Neural progenitor cell (in vitro differentiated cells): ENCODE data around the gene DDX23. TPM values are rescaled to one million over a fixed set of nuclear protein-coding genes. Genes with fewer than 3 reads are reported as not detected.

Experiments
- DNase-seq: peaks from one replicate; pipeline ENCODE4 v3.0.0-alpha.2; 2016; ENCODE audit warnings: low spot score
- H2AFZ ChIP-seq: fragments of 200-600 bp; sonication (generic); replicated peaks from 2 replicates; pipeline ENCODE4 v1.6.1; 2016; ENCODE audit warnings: antibody characterized with exemption
- H3F3A ChIP-seq: fragments of 200-600 bp; sonication (generic); 2 replicates; pipeline ENCODE4 v1.6.1; 2016; ENCODE audit warnings: antibody characterized with exemption, low read depth
- H3K27ac ChIP-seq: fragments of 200-600 bp; sonication (generic); 2 replicates; pipeline ENCODE4 v1.5.1; 2016; ENCODE audit warnings: mild to moderate bottlenecking
- H3K27me3 ChIP-seq: fragments of 200-600 bp; sonication (generic); 2 replicates; pipeline ENCODE4 v1.6.1; 2016; ENCODE audit warnings: mild to moderate bottlenecking, moderate library complexity
- H3K36me3 ChIP-seq: fragments of 200-600 bp; sonication (generic); 2 replicates; pipeline ENCODE4 v1.5.1; 2016
- H3K4me1 ChIP-seq: fragments of 200-600 bp; sonication (generic); 2 replicates; pipeline ENCODE4 v1.6.1; 2016; ENCODE audit warnings: mixed run types
- H3K4me2 ChIP-seq: fragments of 200-600 bp; sonication (generic); 2 replicates; pipeline ENCODE4 v1.6.1; 2016
- H3K4me3 ChIP-seq: fragments of 200-600 bp; sonication (generic); 2 replicates; pipeline ENCODE4 v1.5.1; 2016
- H3K79me2 ChIP-seq: fragments of 200-600 bp; sonication (generic); 2 replicates; pipeline ENCODE4 v1.6.1; 2016; ENCODE audit warnings: low read depth
- H3K9ac ChIP-seq: fragments of 200-600 bp; sonication (generic); 2 replicates; pipeline ENCODE4 v1.6.1; 2016
- H3K9me3 ChIP-seq: fragments of 200-600 bp; sonication (generic); 2 replicates; pipeline ENCODE4 v1.5.1; 2016; ENCODE audit warnings: low read depth
- H4K20me1 ChIP-seq: fragments of 200-600 bp; sonication (generic); 2 replicates; pipeline ENCODE4 v1.6.1; 2016; ENCODE audit warnings: low read depth
- H3K27ac Mint-ChIP-seq: 3 replicates; pipeline ENCODE4 v1.8.0; 2021; ENCODE audit warnings: mixed read lengths
- H3K27me3 Mint-ChIP-seq: 2 replicates; pipeline ENCODE4 v1.8.0; 2022; ENCODE audit warnings: low read depth, mild to moderate bottlenecking, inconsistent platforms, moderate library complexity, mixed read lengths; ENCODE audit not compliant: insufficient read depth
- H3K36me3 Mint-ChIP-seq: 3 replicates; pipeline ENCODE4 v1.8.0; 2021; ENCODE audit warnings: mixed read lengths
- H3K4me1 Mint-ChIP-seq: 3 replicates; pipeline ENCODE4 v1.8.0; 2021; ENCODE audit warnings: mixed read lengths
- H3K4me3 Mint-ChIP-seq: 3 replicates; pipeline ENCODE4 v1.8.0; 2021; ENCODE audit warnings: mild to moderate bottlenecking, moderate library complexity, mixed read lengths
- H3K9me3 Mint-ChIP-seq: 3 replicates; pipeline ENCODE4 v1.8.0; 2020; ENCODE audit warnings: mixed read lengths
- CTCF ChIP-seq: fragments of 200-600 bp; sonication (generic); IDR thresholded peaks from 2 replicates; pipeline ENCODE4 v1.5.1; 2017; ENCODE audit warnings: antibody characterized with exemption, mild to moderate bottlenecking
- EZH2 ChIP-seq: fragments of 200-600 bp; sonication (generic); IDR thresholded peaks from 2 replicates; pipeline ENCODE4 v1.6.1; 2017; ENCODE audit warnings: antibody characterized with exemption, mild to moderate bottlenecking, moderate library complexity
- EZH2phosphoT487 ChIP-seq: fragments of 200-600 bp; sonication (generic); IDR thresholded peaks from 2 replicates; pipeline ENCODE4 v1.6.1; 2017; ENCODE audit warnings: antibody characterized with exemption
- total RNA-seq: library from RNA; depleted of rRNA; stranded (reverse); fragments of >200 nt; gene quantifications from 2 replicates; pipeline ENCODE4 v1.2.3, GENCODE V29; 2015; ENCODE audit warnings: low replicate concordance

Gene DDX23
- total RNA-seq, 1 donor from 2014 or later: 109 TPM

GRCh38 chr12:48838048-48838447 lies 13.9 kb downstream of the DDX23 start:
- H4K20me1 ChIP-seq: no peaks in the 10 kb centered on the region
- H3K79me2 ChIP-seq: no peaks in the 10 kb centered on the region
- no peak for DNase-seq
- H3F3A ChIP-seq: no peaks in the 10 kb centered on the region
- Mint-ChIP-seq H3K27me3 (peaks cover 5% of the 10 kb centered on the region), H3K4me1 (no peaks in the 10 kb centered on the region), H3K9me3 (no peaks in the 10 kb centered on the region), H3K27ac (no peak overlapping the region), H3K4me3 (no peak overlapping the region), H3K36me3 (peaks cover 41% of the 10 kb centered on the region)
- no peaks in the 10 kb centered on the region for H3K4me1 ChIP-seq
- H3K27ac ChIP-seq: no peak overlapping the region
- H3K36me3 ChIP-seq: peaks cover 11% of the 10 kb centered on the region
- TF ChIP-seq EZH2 (no peak), EZH2phosphoT487 (no peak), CTCF (no peak)
- H3K4me3 ChIP-seq: no peak overlapping the region
- no peak overlapping the region for H3K9ac ChIP-seq
- H3K9me3 ChIP-seq: no peaks in the 10 kb centered on the region
- no peak overlapping the region for H3K4me2 ChIP-seq
- H2AFZ ChIP-seq: no peak overlapping the region
- H3K27me3 ChIP-seq: no peaks in the 10 kb centered on the region

DNA sequence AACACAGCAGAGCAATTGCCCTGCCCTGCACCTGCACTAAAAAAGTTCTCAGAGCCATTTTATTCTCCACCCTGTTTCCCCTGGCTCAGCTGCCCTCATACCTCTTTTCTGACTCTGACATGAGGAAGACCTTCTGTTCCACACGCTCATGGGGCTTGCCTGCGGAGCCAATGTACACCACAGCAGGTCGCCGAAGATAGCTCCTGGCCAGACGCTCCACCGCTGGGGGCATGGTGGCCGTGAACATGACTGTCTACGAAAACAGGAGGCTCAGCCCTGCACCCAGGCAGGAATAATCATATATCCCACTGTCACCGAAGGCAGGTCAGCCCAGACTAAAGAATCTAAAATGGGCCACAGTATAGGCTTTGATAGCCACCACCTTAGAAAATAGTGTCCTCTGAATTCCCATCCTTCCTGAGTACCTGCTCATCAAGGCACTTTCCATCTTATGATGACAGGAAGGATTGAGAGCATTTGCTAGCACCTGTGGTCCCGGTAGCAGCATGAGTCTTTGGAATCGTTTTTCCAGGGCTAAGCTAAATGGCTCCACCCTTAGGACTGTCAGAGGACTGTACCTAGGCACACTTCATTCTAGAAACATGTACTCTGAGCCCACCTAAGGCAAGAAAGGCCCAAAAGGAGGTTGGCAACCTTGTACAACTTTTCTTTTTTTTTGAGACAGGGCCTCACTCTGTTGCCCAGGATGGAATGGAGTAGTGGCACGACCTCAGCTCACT lies 19.5 kb downstream of the DDX23 start:
- H4K20me1 ChIP-seq: peaks cover 13% of the 10 kb centered on the region
- no peaks in the 10 kb centered on the region for H3K79me2 ChIP-seq
- peaks cover 2% of the 10 kb centered on the region for H3F3A ChIP-seq
- no peaks in the 10 kb centered on the region for H3K9me3 ChIP-seq
- no peaks in the 10 kb centered on the region for H3K9me3 Mint-ChIP-seq
- H3K27ac Mint-ChIP-seq: no peak overlapping the region
- H2AFZ ChIP-seq: no peak overlapping the region
- no peaks in the 10 kb centered on the region for H3K27me3 ChIP-seq
- no peak overlapping the region for H3K4me3 Mint-ChIP-seq
- no peaks in the 10 kb centered on the region for H3K4me1 ChIP-seq
- H3K4me2 ChIP-seq: no peak overlapping the region
- peaks cover 7% of the 10 kb centered on the region for H3K36me3 ChIP-seq
- no peak overlapping the region for H3K27ac ChIP-seq
- peaks cover 50% of the 10 kb centered on the region for H3K36me3 Mint-ChIP-seq
- H3K9ac ChIP-seq: no peak overlapping the region
- H3K27me3 Mint-ChIP-seq: peaks cover 7% of the 10 kb centered on the region
- no peak overlapping the region for H3K4me3 ChIP-seq
- DNase-seq: no peak
- TF ChIP-seq CTCF (no peak), EZH2phosphoT487 (no peak), EZH2 (no peak)
- no peaks in the 10 kb centered on the region for H3K4me1 Mint-ChIP-seq

DNA sequence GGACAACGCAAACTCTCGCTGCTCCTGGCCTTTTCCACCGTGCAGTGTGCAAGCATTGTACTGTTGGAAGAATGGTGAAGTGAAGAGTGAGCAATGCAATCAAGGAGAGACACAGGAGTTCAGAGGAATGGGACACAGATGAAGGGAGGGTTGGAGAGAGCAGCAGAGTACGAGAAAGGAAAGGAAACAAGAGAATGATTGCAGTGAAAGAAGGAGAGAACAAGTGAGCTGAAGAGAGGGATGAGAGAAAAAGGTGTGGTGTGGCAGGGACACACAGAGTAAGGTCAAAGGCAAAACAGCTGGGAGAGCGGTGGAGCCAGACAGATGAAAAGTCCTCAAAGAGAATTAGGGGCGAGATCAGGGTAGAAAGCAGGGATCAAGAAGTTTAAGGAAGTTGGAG lies 20.7 kb downstream of the DDX23 start:
- Mint-ChIP-seq H3K4me1 (no peaks in the 10 kb centered on the region), H3K9me3 (no peaks in the 10 kb centered on the region), H3K36me3 (peaks cover 45% of the 10 kb centered on the region), H3K4me3 (no peak overlapping the region), H3K27me3 (peaks cover 8% of the 10 kb centered on the region), H3K27ac (no peak overlapping the region)
- no peak overlapping the region for H3K27ac ChIP-seq
- TF ChIP-seq CTCF (no peak), EZH2phosphoT487 (no peak), EZH2 (no peak)
- H3K9ac ChIP-seq: no peak overlapping the region
- H4K20me1 ChIP-seq: peaks cover 13% of the 10 kb centered on the region
- H3K79me2 ChIP-seq: no peaks in the 10 kb centered on the region
- peaks cover 2% of the 10 kb centered on the region for H3F3A ChIP-seq
- no peak overlapping the region for H3K4me2 ChIP-seq
- no peaks in the 10 kb centered on the region for H3K9me3 ChIP-seq
- H3K36me3 ChIP-seq: peaks cover 7% of the 10 kb centered on the region
- H3K4me1 ChIP-seq: no peaks in the 10 kb centered on the region
- no peaks in the 10 kb centered on the region for H3K27me3 ChIP-seq
- H2AFZ ChIP-seq: no peak overlapping the region
- no peak for DNase-seq
- no peak overlapping the region for H3K4me3 ChIP-seq
